SK-N-SH (cell line): ENCODE measurements around the gene KRT84.

ENCODE experiments used
- CHD2 ChIP-seq: fragments of 150-350 bp; IDR thresholded peaks from 2 replicates; pipeline ENCODE4 v1.6.1; 2018; ENCODE audit warnings: low read length; ENCODE audit not compliant: partially characterized antibody
- CTCF ChIP-seq: fragments of 200-600 bp; sonication (generic); IDR thresholded peaks from 2 replicates; pipeline ENCODE4 v1.6.1; 2017; ENCODE audit warnings: antibody characterized with exemption, mild to moderate bottlenecking, moderate library complexity
- MAX ChIP-seq: IDR thresholded peaks from 2 replicates; pipeline ENCODE4 v1.4.0; 2012; ENCODE audit warnings: low read depth
- RCOR1 ChIP-seq: fragments of 150-350 bp; IDR thresholded peaks from 2 replicates; pipeline ENCODE4 v1.6.1; 2017; ENCODE audit warnings: antibody characterized with exemption, low read length

GRCh38 chr12:52411815-52412214 lies 26.4 kb upstream of the KRT84 start:
- TF ChIP-seq CTCF = no peak
- no peak for TF ChIP-seq CHD2
- TF ChIP-seq MAX = no peak
- no peak for TF ChIP-seq RCOR1
